Measurements from ENCODE around the gene NGB. TPM values are rescaled to one million over a fixed set of nuclear protein-coding genes. Genes with fewer than 3 reads are reported as not detected.

Gene NGB
- total and polyA plus RNA-seq, 2 donors (not counting 3 experiments of a cell fraction or from before 2014, with no cell fraction given) = not detected

DNA sequence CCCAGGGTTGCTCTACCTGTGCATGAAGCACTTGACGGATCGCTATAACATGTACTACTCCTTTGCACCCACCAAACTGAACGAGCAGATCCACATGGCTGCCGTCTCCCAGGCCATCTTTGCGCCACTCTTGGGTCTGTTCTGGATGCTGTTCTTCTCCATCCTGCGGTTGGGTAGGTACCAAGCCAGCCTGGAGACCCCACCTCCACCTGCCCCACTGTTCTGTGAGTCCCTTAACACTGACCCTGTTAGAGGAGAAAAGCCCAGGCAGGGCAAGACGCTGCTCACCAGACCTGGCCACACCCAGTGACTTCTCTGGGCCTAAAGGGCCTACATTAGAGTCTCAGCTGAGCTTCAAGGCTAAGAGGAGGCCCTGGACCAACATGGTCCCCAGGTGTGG, 21.7 kb downstream of the NGB start:
- no peak overlapping the region for H3K4me3 ChIP-seq (replicated peaks in 1 of 3; ENCODE audit: insufficient read depth in 1 of 3, low read depth in 1 of 3, low read length in 3 of 3)
- no peaks in the 10 kb centered on the region for H3K4me1 ChIP-seq (ENCODE audit: control insufficient read depth, extremely low read depth, insufficient read depth, low read length)
- no peak overlapping the region for H3K4me2 ChIP-seq (ENCODE audit: insufficient read depth, low read length)
- no peak overlapping the region for H3K27ac ChIP-seq (ENCODE audit: insufficient read depth, low read depth, low read length)
- no peak for DNase-seq (ENCODE audit: low read depth, low spot score)
- no peak for FAIRE-seq
- H3K9ac ChIP-seq (replicated peaks; ENCODE audit: extremely low read depth, insufficient read depth, low read length) = no peak overlapping the region
- no peaks in the 10 kb centered on the region for H3K36me3 ChIP-seq (ENCODE audit: control insufficient read depth in 2 of 2, extremely low read depth in 1 of 2, insufficient read depth in 2 of 2, low read length in 2 of 2)
- no TSS peak for BruUV-seq (replicated peaks)
- H2AFZ ChIP-seq (ENCODE audit: low read depth, low read length) = no peak overlapping the region
- dilution Hi-C loops (cut with MboI; ENCODE audit: extremely low pct_ligation_motif_present, low sequenced_read_pairs) = no loop called here
- intact Hi-C loops (cut with micrococcal nuclease) = no loop called here
- H3K79me2 ChIP-seq (ENCODE audit: control insufficient read depth, insufficient read depth, low read length) = no peaks in the 10 kb centered on the region
- no peak for TF ChIP-seq GATA2 (IDR thresholded peaks at IDR 0.05; ENCODE audit: insufficient read depth, insufficient read length, low read depth, low read length)
- CTCF ChIA-PET = interaction anchor here (0.9 to 1.1 kb wide), 2 partner anchors 15 to 67 kb away, joined by 3 to 4 read pairs; no protein-coding TSS in a partner anchor
- no peaks in the 10 kb centered on the region for H3K9me3 ChIP-seq (replicated peaks; ENCODE audit: control insufficient read depth, insufficient read depth, low read length)
- POLR2A ChIA-PET = no interaction called here
- no peaks in the 10 kb centered on the region for H4K20me1 ChIP-seq (replicated peaks; ENCODE audit: control insufficient read depth, extremely low read depth, insufficient read depth, low read length)
- no peaks in the 10 kb centered on the region for H3K27me3 ChIP-seq (ENCODE audit: control insufficient read depth in 2 of 2, insufficient read depth in 2 of 2, low read length in 2 of 2)
- H3K9me1 ChIP-seq (replicated peaks; ENCODE audit: control insufficient read depth, extremely low read depth, insufficient read depth, low read length) = no peaks in the 10 kb centered on the region

DNA sequence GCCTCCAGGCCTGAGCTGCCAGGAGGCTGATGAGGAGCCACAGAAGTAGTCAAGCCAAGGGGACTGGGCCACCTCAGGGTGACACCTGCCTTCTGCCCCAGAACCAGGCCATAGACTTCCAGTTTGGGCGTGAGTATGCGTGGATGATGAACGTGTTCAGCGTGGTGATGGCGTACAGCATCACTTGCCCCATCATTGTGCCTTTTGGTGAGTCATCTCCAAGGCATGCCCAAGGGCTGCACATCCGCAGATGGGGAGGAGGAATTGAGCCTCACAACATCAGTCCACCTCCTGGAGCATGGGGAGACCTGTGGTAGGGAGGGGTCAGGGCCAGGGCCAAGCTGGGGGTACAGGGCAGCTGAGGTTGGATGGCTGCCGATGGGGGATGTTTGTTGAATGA, 22.3 kb downstream of the NGB start:
- Histone ChIP-seq H3K4me2 (ENCODE audit: insufficient read depth, low read length) (no peak overlapping the region), H3K4me3 (replicated peaks in 1 of 3; ENCODE audit: insufficient read depth in 1 of 3, low read depth in 1 of 3, low read length in 3 of 3) (no peak overlapping the region), H3K9ac (replicated peaks; ENCODE audit: extremely low read depth, insufficient read depth, low read length) (no peak overlapping the region), H3K27ac (ENCODE audit: insufficient read depth, low read depth, low read length) (no peak overlapping the region), H3K79me2 (ENCODE audit: control insufficient read depth, insufficient read depth, low read length) (no peaks in the 10 kb centered on the region), H3K4me1 (ENCODE audit: control insufficient read depth, extremely low read depth, insufficient read depth, low read length) (no peaks in the 10 kb centered on the region), H3K27me3 (ENCODE audit: control insufficient read depth in 2 of 2, insufficient read depth in 2 of 2, low read length in 2 of 2) (no peaks in the 10 kb centered on the region), H4K20me1 (replicated peaks; ENCODE audit: control insufficient read depth, extremely low read depth, insufficient read depth, low read length) (no peaks in the 10 kb centered on the region), H3K9me1 (replicated peaks; ENCODE audit: control insufficient read depth, extremely low read depth, insufficient read depth, low read length) (no peaks in the 10 kb centered on the region), H3K36me3 (ENCODE audit: control insufficient read depth in 2 of 2, extremely low read depth in 1 of 2, insufficient read depth in 2 of 2, low read length in 2 of 2) (no peaks in the 10 kb centered on the region), H2AFZ (ENCODE audit: low read depth, low read length) (no peak overlapping the region), H3K9me3 (replicated peaks; ENCODE audit: control insufficient read depth, insufficient read depth, low read length) (no peaks in the 10 kb centered on the region)
- FAIRE-seq (no peak), DNase-seq (ENCODE audit: low read depth, low spot score) (no peak)
- dilution Hi-C loops (cut with MboI; ENCODE audit: extremely low pct_ligation_motif_present, low sequenced_read_pairs) = no loop called here
- TF ChIP-seq EZH2 (IDR thresholded peaks at IDR 0.05; ENCODE audit: borderline replicate concordance, low read depth, low read length, severe bottlenecking) (no peak), MYC (IDR thresholded peaks at IDR 0.05; ENCODE audit: low read depth, low read length) (no peak), POLR2A (IDR thresholded peaks at IDR 0.05; ENCODE audit: low read depth, low read length) (no peak), POLR2AphosphoS5 (IDR thresholded peaks at IDR 0.05; ENCODE audit: insufficient read depth, low read depth, low read length) (no peak), GATA2 (IDR thresholded peaks at IDR 0.05; ENCODE audit: insufficient read depth, insufficient read length, low read depth, low read length) (no peak), FOS (IDR thresholded peaks at IDR 0.05; ENCODE audit: borderline replicate concordance, insufficient read depth, low read length) (no peak)
- TF ChIP-seq, protein P1, sequence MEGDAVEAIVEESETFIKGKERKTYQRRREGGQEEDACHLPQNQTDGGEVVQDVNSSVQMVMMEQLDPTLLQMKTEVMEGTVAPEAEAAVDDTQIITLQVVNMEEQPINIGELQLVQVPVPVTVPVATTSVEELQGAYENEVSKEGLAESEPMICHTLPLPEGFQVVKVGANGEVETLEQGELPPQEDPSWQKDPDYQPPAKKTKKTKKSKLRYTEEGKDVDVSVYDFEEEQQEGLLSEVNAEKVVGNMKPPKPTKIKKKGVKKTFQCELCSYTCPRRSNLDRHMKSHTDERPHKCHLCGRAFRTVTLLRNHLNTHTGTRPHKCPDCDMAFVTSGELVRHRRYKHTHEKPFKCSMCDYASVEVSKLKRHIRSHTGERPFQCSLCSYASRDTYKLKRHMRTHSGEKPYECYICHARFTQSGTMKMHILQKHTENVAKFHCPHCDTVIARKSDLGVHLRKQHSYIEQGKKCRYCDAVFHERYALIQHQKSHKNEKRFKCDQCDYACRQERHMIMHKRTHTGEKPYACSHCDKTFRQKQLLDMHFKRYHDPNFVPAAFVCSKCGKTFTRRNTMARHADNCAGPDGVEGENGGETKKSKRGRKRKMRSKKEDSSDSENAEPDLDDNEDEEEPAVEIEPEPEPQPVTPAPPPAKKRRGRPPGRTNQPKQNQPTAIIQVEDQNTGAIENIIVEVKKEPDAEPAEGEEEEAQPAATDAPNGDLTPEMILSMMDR (IDR thresholded peaks at IDR 0.05; ENCODE audit: extremely low read depth in 1 of 2, insufficient read depth in 1 of 2, low read depth in 1 of 2, low read length in 2 of 2) = no peak
- ChIA-PET CTCF (interaction anchor here (0.9 kb wide), 1 partner anchor 68 kb away, joined by 4 read pairs; no protein-coding TSS in a partner anchor), POLR2A (no interaction called here)
- intact Hi-C loops (cut with micrococcal nuclease) = no loop called here
- BruUV-seq (replicated peaks) = no TSS peak
